K562 (cell line): ENCODE measurements around the gene RAB4B. TPM values are rescaled to one million over a fixed set of nuclear protein-coding genes. Genes with fewer than 3 reads are reported as not detected.

ENCODE experiments used
- BACH1 ChIP-seq: fragments of 200-800 bp; sonication (Bioruptor generic); IDR thresholded peaks from 2 replicates; pipeline ENCODE4 v1.6.1; 2016; ENCODE audit warnings: missing genetic modification characterization, missing compliant biosample characterization
- C11orf30 ChIP-seq: fragments of 450-650 bp; IDR thresholded peaks from 2 replicates; pipeline ENCODE4 v1.6.1; 2016; ENCODE audit warnings: low read depth, mild to moderate bottlenecking
- CTBP1 ChIP-seq: fragments of 450-650 bp; IDR thresholded peaks from 2 replicates; pipeline ENCODE4 v1.6.1; 2016; ENCODE audit warnings: borderline replicate concordance
- DPF2 ChIP-seq: fragments of 450-650 bp; IDR thresholded peaks from 2 replicates; pipeline ENCODE4 v1.6.1; 2016
- EP400 ChIP-seq: fragments of 450-650 bp; IDR thresholded peaks from 2 replicates; pipeline ENCODE4 v1.6.1; 2017; ENCODE audit warnings: antibody characterized with exemption, mild to moderate bottlenecking, moderate library complexity
- HDAC3 ChIP-seq: fragments of 450-650 bp; IDR thresholded peaks from 2 replicates; pipeline ENCODE4 v1.6.1; 2018; ENCODE audit warnings: borderline replicate concordance, mild to moderate bottlenecking, moderate library complexity; ENCODE audit not compliant: partially characterized antibody
- HDAC8 ChIP-seq: fragments of 450-650 bp; IDR thresholded peaks from 2 replicates; pipeline ENCODE4 v1.6.1; 2016; ENCODE audit warnings: mild to moderate bottlenecking, missing genetic modification characterization, moderate library complexity, missing compliant biosample characterization
- HIVEP1 ChIP-seq: fragments of 250-450 bp; sonication (Bioruptor Pico); IDR thresholded peaks from 2 replicates; pipeline ENCODE4 v1.4.0; 2020; ENCODE audit warnings: mild to moderate bottlenecking
- LEF1 ChIP-seq: fragments of 450-650 bp; IDR thresholded peaks from 2 replicates; pipeline ENCODE4 v1.6.1; 2016; ENCODE audit warnings: mild to moderate bottlenecking
- NCOA4 ChIP-seq: fragments of 450-650 bp; IDR thresholded peaks from 2 replicates; pipeline ENCODE4 v1.6.1; 2018; ENCODE audit warnings: mild to moderate bottlenecking; ENCODE audit not compliant: partially characterized antibody
- NRF1 ChIP-seq, 2 experiments: fragments of 450-650 bp; IDR thresholded peaks in 1 of 2; conservative IDR thresholded peaks in 1 of 2; 2 replicates each; pipeline ENCODE4 v1.6.1; 2014; ENCODE audit warnings: mild to moderate bottlenecking in 2 of 2
- POLR2AphosphoS5 ChIP-seq: IDR thresholded peaks from 2 replicates; pipeline ENCODE4 v1.6.1; 2011; ENCODE audit warnings: mild to moderate bottlenecking, low read depth, low read length, moderate library complexity; ENCODE audit not compliant: control insufficient read depth, insufficient read depth
- POLR3G ChIP-seq: IDR thresholded peaks from 2 replicates; pipeline ENCODE4 v1.6.1; 2011; ENCODE audit not compliant: insufficient read length, insufficient replicate concordance; ENCODE audit errors: extremely low read depth
- SPI1 ChIP-seq: IDR thresholded peaks from 2 replicates; pipeline ENCODE4 v1.6.1; 2011; ENCODE audit warnings: low read depth, low read length, control low read depth, borderline replicate concordance
- TAF9B ChIP-seq: fragments of 450-650 bp; IDR thresholded peaks from 2 replicates; pipeline ENCODE4 v1.6.1; 2018; ENCODE audit warnings: mild to moderate bottlenecking; ENCODE audit not compliant: partially characterized antibody
- TSC22D4 ChIP-seq: fragments of 450-650 bp; IDR thresholded peaks from 2 replicates; pipeline ENCODE4 v1.6.1; 2016; ENCODE audit warnings: missing genetic modification characterization, missing biosample characterization, control low read depth
- ZC3H11A ChIP-seq: IDR thresholded peaks from 2 replicates; pipeline ENCODE4 v1.6.1; 2012; ENCODE audit warnings: low read depth, low read length, improper control_type of control experiment
- ZNF224 ChIP-seq: sonication (generic); formaldehyde crosslinking; IDR thresholded peaks from 2 replicates; pipeline ENCODE4 v1.8.0; 2022; ENCODE audit warnings: mild to moderate bottlenecking, missing genetic modification reagents
- ZNF75A ChIP-seq: fragments of 450-650 bp; formaldehyde crosslinking; IDR thresholded peaks from 2 replicates; pipeline ENCODE4 v1.4.0; 2020; ENCODE audit warnings: mild to moderate bottlenecking
- polyA plus RNA-seq, 8 experiments: library from polyadenylated mRNA; depleted of rRNA in 4 of 8; stranded (reverse) in 5 of 8; unstranded in 3 of 8; fragments of >200 nt; fragmentation: Nextera tagmentation in 2 of 8; fragmentation: Illumina TruSeq in 1 of 8; extraction: Ambion mirVana in 2 of 8; extraction: Trizol in 1 of 8; gene quantifications; 2 replicates each; pipeline versions ENCODE4 v1.2.1 to v1.2.3, GENCODE V29; 2011 to 2014; ENCODE audit warnings: inconsistent platforms in 1 of 8, missing spikeins in 1 of 8
- total RNA-seq, 7 experiments: library from RNA; depleted of rRNA in 6 of 7; stranded (reverse); fragments of >200 nt in 6 of 7; fragmentation: Illumina TruSeq in 2 of 7; extraction: Trizol in 2 of 7; gene quantifications; 2 replicates each; pipeline versions ENCODE4 v1.2.1 to v1.2.3, GENCODE V29; 2011 to 2021; ENCODE audit warnings: low replicate concordance in 1 of 7
- TF ChIP-seq, protein P1 (sequence below), 3 experiments: fragments of 200-800 bp in 1 of 3; sonication (Bioruptor generic) in 1 of 3; sonication (generic) in 1 of 3; formaldehyde crosslinking in 1 of 3; IDR thresholded peaks; 2 replicates each; pipeline versions ENCODE4 v1.6.1 to v1.8.0; 2016 to 2022; ENCODE audit warnings: mild to moderate bottlenecking in 2 of 3, missing compliant biosample characterization in 2 of 3, missing genetic modification characterization in 2 of 3, missing genetic modification reagents in 1 of 3
- TF ChIP-seq, protein P2 (sequence below): fragments of 450-650 bp; conservative IDR thresholded peaks from 2 replicates; pipeline ENCODE4 v1.6.1; 2016; ENCODE audit warnings: missing genetic modification characterization, low read depth, mild to moderate bottlenecking, control low read depth, missing compliant biosample characterization
- TF ChIP-seq, protein P3 (sequence below): sonication (generic); formaldehyde crosslinking; IDR thresholded peaks from 2 replicates; pipeline ENCODE4 v1.8.0; 2022; ENCODE audit warnings: missing genetic modification reagents, mild to moderate bottlenecking, borderline replicate concordance
- TF ChIP-seq, protein P4 (sequence below): sonication (generic); formaldehyde crosslinking; IDR thresholded peaks from 2 replicates; pipeline ENCODE4 v1.9.0; 2022; ENCODE audit warnings: mild to moderate bottlenecking, missing genetic modification reagents

Gene RAB4B
- total and polyA plus RNA-seq, 9 of the 15 experiments (the other 6 are each of a cell fraction or from before 2014, with no cell fraction given), result 0.28 to 20.4 (median 9.0) TPM

DNA sequence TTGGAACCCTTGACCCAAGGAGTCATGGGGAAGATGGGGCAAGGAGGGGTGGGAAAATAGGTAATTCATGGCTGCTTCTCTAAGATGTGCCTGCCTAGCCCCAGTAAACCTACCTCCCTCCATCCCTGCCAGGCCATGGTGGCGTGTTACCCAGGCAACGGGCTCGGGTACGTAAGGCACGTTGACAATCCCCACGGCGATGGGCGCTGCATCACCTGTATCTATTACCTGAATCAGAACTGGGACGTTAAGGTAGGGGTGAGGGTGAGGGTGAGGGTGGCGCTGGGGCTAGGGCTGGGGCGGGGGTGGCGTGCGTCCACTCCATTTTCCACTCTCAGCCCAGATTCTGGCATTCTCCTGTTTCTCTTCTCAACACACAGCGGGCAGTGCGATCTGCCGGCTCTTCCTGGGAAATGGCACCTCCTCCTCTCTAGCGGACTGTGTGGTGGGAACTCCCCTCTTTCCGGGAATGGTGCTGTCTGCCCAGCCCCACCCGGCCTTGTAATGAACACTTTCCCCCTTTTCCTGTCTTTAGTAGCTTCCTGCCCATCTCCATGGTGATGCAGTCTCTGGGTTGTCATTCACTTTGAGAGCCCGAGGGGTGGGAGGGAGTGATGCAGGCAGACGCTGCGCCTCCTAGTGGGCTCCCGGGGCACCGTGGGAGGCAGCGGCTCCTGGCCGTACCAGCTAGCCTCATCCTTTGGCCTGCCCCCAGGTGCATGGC, 28.5 kb downstream of the RAB4B start (continued):
- TF ChIP-seq, protein P1, sequence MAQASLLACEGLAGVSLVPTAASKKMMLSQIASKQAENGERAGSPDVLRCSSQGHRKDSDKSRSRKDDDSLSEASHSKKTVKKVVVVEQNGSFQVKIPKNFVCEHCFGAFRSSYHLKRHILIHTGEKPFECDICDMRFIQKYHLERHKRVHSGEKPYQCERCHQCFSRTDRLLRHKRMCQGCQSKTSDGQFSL (CRISPR knock-in tag; IDR thresholded peaks at IDR 0.05), result no peak
- TF ChIP-seq, protein P1 (tag; IDR thresholded peaks at IDR 0.05), result no peak
- TF ChIP-seq BACH1 (tag) (no peak), POLR3G (no peak), POLR2AphosphoS5 (peak; percentile 32; the same call in 1 of the 2 replicates), NCOA4 (no peak), HDAC3 (no peak), TSC22D4 (tag) (no peak), HIVEP1 (CRISPR knock-in tag) (no peak), TAF9B (no peak), CTBP1 (peak; percentile 83; the same call in 1 of the 2 replicates), ZNF224 (no peak), EP400 (no peak), SPI1 (no peak), DPF2 (no peak), HDAC8 (tag) (no peak), C11orf30 (no peak), ZC3H11A (no peak), NRF1 (conservative IDR thresholded peaks at IDR 0.05 in 1 of 2, IDR thresholded peaks at IDR 0.05 in 1 of 2) (peak in 1 of 2 experiments; percentile 41; a peak in 1 of 4 replicates), LEF1 (no peak), ZNF75A (CRISPR knock-in tag) (no peak)
- TF ChIP-seq, protein P2, sequence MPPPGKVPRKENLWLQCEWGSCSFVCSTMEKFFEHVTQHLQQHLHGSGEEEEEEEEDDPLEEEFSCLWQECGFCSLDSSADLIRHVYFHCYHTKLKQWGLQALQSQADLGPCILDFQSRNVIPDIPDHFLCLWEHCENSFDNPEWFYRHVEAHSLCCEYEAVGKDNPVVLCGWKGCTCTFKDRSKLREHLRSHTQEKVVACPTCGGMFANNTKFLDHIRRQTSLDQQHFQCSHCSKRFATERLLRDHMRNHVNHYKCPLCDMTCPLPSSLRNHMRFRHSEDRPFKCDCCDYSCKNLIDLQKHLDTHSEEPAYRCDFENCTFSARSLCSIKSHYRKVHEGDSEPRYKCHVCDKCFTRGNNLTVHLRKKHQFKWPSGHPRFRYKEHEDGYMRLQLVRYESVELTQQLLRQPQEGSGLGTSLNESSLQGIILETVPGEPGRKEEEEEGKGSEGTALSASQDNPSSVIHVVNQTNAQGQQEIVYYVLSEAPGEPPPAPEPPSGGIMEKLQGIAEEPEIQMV (tag), result no peak
- TF ChIP-seq, protein P3, sequence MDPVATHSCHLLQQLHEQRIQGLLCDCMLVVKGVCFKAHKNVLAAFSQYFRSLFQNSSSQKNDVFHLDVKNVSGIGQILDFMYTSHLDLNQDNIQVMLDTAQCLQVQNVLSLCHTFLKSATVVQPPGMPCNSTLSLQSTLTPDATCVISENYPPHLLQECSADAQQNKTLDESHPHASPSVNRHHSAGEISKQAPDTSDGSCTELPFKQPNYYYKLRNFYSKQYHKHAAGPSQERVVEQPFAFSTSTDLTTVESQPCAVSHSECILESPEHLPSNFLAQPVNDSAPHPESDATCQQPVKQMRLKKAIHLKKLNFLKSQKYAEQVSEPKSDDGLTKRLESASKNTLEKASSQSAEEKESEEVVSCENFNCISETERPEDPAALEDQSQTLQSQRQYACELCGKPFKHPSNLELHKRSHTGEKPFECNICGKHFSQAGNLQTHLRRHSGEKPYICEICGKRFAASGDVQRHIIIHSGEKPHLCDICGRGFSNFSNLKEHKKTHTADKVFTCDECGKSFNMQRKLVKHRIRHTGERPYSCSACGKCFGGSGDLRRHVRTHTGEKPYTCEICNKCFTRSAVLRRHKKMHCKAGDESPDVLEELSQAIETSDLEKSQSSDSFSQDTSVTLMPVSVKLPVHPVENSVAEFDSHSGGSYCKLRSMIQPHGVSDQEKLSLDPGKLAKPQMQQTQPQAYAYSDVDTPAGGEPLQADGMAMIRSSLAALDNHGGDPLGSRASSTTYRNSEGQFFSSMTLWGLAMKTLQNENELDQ, result no peak
- TF ChIP-seq, protein P4, sequence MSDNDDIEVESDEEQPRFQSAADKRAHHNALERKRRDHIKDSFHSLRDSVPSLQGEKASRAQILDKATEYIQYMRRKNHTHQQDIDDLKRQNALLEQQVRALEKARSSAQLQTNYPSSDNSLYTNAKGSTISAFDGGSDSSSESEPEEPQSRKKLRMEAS (CRISPR knock-in tag), result no peak; the same call in 1 of the 2 replicates
